Measurements from ENCODE around the gene TACSTD2.

The TACSTD2 gene

DNA sequence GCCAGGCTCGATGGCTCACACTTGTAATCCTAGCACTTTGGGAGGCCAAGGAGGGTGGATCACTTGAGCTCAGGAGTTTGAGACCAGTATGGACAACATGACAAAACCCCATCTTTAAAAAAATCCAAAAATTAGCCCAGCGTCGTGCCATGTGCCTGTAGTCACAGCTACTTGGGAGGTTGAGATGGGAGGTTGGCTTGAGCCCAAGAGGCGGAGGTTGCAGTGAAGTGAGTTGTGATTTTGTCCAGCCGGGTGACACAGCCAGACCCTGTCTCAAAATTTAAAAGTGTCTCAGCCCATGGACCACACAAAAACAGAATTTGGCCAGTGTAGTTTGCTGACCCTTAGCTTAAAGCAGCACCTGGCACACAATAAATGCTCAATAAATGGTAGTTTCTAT is 11.3 kb upstream of the TACSTD2 start:
- no peak for TF ChIP-seq ARNT (IDR thresholded peaks at IDR 0.05)
- no peak for TF ChIP-seq ZNF384 (IDR thresholded peaks at IDR 0.05)
- TF ChIP-seq, protein P1, sequence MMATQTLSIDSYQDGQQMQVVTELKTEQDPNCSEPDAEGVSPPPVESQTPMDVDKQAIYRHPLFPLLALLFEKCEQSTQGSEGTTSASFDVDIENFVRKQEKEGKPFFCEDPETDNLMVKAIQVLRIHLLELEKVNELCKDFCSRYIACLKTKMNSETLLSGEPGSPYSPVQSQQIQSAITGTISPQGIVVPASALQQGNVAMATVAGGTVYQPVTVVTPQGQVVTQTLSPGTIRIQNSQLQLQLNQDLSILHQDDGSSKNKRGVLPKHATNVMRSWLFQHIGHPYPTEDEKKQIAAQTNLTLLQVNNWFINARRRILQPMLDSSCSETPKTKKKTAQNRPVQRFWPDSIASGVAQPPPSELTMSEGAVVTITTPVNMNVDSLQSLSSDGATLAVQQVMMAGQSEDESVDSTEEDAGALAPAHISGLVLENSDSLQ (IDR thresholded peaks at IDR 0.05) = no peak
- TF ChIP-seq FOXA1 (IDR thresholded peaks at IDR 0.05) = no peak
- TF ChIP-seq TARDBP (IDR thresholded peaks at IDR 0.05) = no peak
- TF ChIP-seq FOXK2 (IDR thresholded peaks at IDR 0.05) = no peak
- CTCF ChIA-PET = no interaction called here
- no peak for DNase-seq (ENCODE audit: extremely low spot score)
- POLR2A ChIA-PET = no interaction called here

DNA sequence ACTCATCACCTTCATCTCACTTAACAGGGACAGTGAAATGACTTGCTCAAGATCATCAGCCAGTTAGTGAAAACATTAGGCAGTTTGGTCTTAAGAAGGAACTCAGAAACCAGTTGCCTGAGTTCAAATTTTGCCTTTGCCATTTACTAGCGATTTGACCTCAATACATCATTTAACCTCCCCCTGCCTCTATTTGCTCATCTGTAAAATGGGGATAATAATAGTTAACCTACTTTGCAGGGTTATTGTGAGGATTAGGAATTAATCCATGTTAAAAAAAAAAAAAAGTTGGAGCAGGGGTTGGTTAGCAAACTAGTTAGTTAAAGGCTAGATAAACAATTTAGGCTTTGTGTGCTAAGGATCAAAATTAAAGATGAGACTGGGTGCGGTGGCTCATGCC is 10.6 kb upstream of the TACSTD2 start:
- POLR2A ChIA-PET = no interaction called here
- no peak for TF ChIP-seq L3MBTL2 (conservative IDR thresholded peaks at IDR 0.05)
- CTCF ChIA-PET = no interaction called here

DNA sequence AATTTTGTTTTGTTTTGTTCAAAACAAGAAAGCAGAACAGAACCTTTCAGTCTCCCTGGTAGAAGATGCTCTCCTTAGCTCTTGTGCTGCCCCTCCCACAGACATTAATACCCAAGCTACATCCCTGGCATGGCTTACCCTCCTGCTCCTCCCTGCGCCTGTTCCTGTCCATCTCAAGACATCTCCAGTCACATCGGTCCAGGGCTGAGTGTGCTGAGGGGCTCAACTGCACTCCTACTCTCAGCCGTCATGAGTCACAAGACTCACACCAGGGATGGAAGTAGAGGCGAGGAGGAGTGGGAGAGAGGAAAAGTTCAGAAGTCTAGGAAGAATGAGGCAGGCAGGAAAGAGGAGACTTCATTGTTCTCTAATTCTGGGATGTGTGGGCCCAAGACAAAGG is 9.2 kb upstream of the TACSTD2 start:
- ChIA-PET POLR2A (no interaction called here), CTCF (no interaction called here)
- TF ChIP-seq FOXA1 (IDR thresholded peaks at IDR 0.05) = no peak
- no peak for TF ChIP-seq ARNT (IDR thresholded peaks at IDR 0.05)
- no peak for TF ChIP-seq HDGF (IDR thresholded peaks at IDR 0.05; ENCODE audit: borderline replicate concordance)
- TF ChIP-seq CTBP1 (IDR thresholded peaks at IDR 0.05; ENCODE audit: borderline replicate concordance) = no peak
- no peak for TF ChIP-seq LEF1 (IDR thresholded peaks at IDR 0.05; ENCODE audit: borderline replicate concordance)
- TF ChIP-seq FOXK2 (IDR thresholded peaks at IDR 0.05) = no peak
- TF ChIP-seq TARDBP (IDR thresholded peaks at IDR 0.05) = no peak
- no peak for TF ChIP-seq FOXM1 (IDR thresholded peaks at IDR 0.05; ENCODE audit: borderline replicate concordance)
- TF ChIP-seq SP1 (IDR thresholded peaks at IDR 0.05) = no peak
- no peak for TF ChIP-seq NFRKB (IDR thresholded peaks at IDR 0.05)
- no peak for TF ChIP-seq ELF4 (IDR thresholded peaks at IDR 0.05)
- TF ChIP-seq L3MBTL2 (conservative IDR thresholded peaks at IDR 0.05) = no peak
- no peak for TF ChIP-seq BHLHE40 (IDR thresholded peaks at IDR 0.05; ENCODE audit: borderline replicate concordance)
- TF ChIP-seq, protein P1 (IDR thresholded peaks at IDR 0.05) = no peak
- no peak for TF ChIP-seq SUZ12 (IDR thresholded peaks at IDR 0.05)
- TF ChIP-seq ZNF384 (IDR thresholded peaks at IDR 0.05) = no peak
- no peak for DNase-seq (ENCODE audit: extremely low spot score)

More for the DNA sequence above, 10.6 kb upstream of the TACSTD2 start:
- no peak for DNase-seq (ENCODE audit: extremely low spot score)

DNA sequence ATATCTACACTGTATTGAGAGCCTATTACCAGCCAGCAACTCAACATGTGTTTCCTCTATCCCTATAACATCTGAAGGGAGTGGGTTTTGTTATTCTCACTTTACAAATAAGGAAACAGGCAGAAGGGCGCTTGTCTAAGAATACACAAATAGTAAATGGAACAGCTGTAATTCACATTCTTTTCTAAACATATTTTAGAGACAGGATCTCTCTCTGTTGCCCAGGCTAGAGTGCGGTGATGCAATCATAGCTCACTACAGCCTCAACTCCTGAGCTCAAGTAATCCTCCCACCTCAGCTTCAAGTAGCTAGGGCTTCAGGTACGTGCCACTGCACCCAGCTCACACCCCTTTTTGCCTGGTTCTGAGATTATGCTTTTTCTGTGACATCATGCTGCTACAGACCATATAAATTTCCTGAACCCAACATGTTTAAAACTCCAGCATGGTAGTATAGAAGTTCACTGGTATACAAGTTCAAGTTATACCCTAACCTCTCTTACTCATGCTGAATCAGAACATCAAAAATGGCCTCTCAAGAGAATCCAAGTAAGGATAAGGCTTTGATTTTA is 8.6 kb upstream of the TACSTD2 start:
- ChIA-PET POLR2A (no interaction called here), CTCF (no interaction called here)
- no peak for DNase-seq (ENCODE audit: extremely low spot score)
- TF ChIP-seq BHLHE40 (IDR thresholded peaks at IDR 0.05; ENCODE audit: borderline replicate concordance) = no peak
- no peak for TF ChIP-seq NFRKB (IDR thresholded peaks at IDR 0.05)
- no peak for TF ChIP-seq ELF4 (IDR thresholded peaks at IDR 0.05)
- no peak for TF ChIP-seq ARNT (IDR thresholded peaks at IDR 0.05)
- no peak for TF ChIP-seq SP1 (IDR thresholded peaks at IDR 0.05)
- no peak for TF ChIP-seq HDGF (IDR thresholded peaks at IDR 0.05; ENCODE audit: borderline replicate concordance)
- TF ChIP-seq ZNF384 (IDR thresholded peaks at IDR 0.05) = no peak
- no peak for TF ChIP-seq FOXA1 (IDR thresholded peaks at IDR 0.05)
- no peak for TF ChIP-seq LEF1 (IDR thresholded peaks at IDR 0.05; ENCODE audit: borderline replicate concordance)
- TF ChIP-seq, protein P1 (IDR thresholded peaks at IDR 0.05) = no peak
- TF ChIP-seq TARDBP (IDR thresholded peaks at IDR 0.05) = no peak
- TF ChIP-seq L3MBTL2 (conservative IDR thresholded peaks at IDR 0.05) = no peak
- TF ChIP-seq FOXM1 (IDR thresholded peaks at IDR 0.05; ENCODE audit: borderline replicate concordance) = no peak
- no peak for TF ChIP-seq SUZ12 (IDR thresholded peaks at IDR 0.05)
- TF ChIP-seq FOXK2 (IDR thresholded peaks at IDR 0.05) = no peak
- no peak for TF ChIP-seq CTBP1 (IDR thresholded peaks at IDR 0.05; ENCODE audit: borderline replicate concordance)

DNA sequence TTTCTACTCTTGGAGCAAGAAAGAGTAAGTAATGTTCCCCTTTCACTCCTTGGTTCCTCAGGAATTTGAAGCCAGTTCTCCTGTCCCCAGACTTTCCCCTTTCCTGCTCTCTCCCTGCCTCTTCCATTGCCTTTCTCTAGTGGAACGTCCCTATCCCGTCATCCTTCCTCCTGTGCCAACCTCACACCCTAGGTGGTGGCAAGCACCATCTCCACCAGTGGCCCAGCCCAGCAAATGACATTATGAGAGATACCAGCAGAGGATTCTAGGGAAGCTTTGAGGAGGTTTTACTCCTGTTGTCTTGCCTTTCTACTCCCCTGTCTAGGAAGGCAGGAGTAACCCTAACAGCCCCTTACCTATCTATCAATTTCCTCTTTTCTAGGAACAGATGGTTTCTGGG is 8.1 kb upstream of the TACSTD2 start:
- no peak for DNase-seq (ENCODE audit: extremely low spot score)
- no peak for TF ChIP-seq BHLHE40 (IDR thresholded peaks at IDR 0.05; ENCODE audit: borderline replicate concordance)
- TF ChIP-seq ZNF384 (IDR thresholded peaks at IDR 0.05) = no peak
- TF ChIP-seq ELF4 (IDR thresholded peaks at IDR 0.05) = no peak
- TF ChIP-seq FOXA1 (IDR thresholded peaks at IDR 0.05) = no peak
- no peak for TF ChIP-seq SUZ12 (IDR thresholded peaks at IDR 0.05)
- TF ChIP-seq ARNT (IDR thresholded peaks at IDR 0.05) = no peak
- ChIA-PET POLR2A (interaction anchor here (0.6 kb wide), 1 partner anchor 10 kb away, joined by 3 read pairs; no protein-coding TSS in a partner anchor), CTCF (no interaction called here)

DNA sequence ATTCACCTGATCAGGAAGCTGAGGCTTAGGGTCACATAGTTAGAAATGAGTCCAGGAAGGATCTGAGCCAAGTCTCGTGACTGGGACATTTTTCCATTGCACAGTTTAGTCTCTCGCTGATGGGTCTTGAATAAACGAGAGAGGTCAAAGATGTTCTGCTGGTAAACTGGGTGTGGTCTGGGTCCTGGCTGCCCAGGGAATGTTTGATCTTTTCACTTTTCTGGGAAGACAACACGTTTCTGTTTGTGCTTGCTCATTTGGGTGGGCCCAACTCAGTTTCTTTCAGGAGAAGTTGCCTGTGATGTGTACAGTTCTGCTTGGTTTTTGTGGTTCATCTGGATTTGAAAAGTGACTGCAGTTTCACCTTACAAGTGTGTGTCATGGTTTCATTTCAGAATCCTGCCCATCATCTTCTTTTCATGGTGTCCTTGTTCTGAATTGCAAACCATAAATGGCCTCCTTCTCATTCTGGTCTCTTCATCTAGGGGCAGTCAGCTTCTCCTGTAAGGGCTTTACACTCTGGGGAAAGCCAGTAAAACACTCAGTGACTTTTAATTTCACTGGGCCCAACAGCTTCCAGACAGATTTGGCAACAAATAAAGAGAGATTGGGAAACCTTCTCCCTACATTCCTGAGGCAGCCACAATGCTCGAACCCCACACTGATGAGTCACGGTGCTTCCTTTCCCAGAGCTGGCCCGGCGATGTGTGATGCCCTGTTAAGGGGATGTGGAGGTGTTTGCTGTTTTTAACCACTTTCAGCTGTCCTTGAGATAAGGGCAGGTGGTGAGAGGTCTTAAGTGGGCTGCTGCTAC is 7.2 kb upstream of the TACSTD2 start:
- CTCF ChIA-PET = no interaction called here
- TF ChIP-seq FOXA1 (IDR thresholded peaks at IDR 0.05) = no peak
- no peak for TF ChIP-seq TARDBP (IDR thresholded peaks at IDR 0.05)
- TF ChIP-seq NFRKB (IDR thresholded peaks at IDR 0.05) = no peak
- no peak for TF ChIP-seq ELF4 (IDR thresholded peaks at IDR 0.05)
- TF ChIP-seq, protein P1 (IDR thresholded peaks at IDR 0.05) = no peak
- no peak for TF ChIP-seq L3MBTL2 (conservative IDR thresholded peaks at IDR 0.05)
- TF ChIP-seq BHLHE40 (IDR thresholded peaks at IDR 0.05; ENCODE audit: borderline replicate concordance) = no peak
- no peak for TF ChIP-seq LEF1 (IDR thresholded peaks at IDR 0.05; ENCODE audit: borderline replicate concordance)
- no peak for TF ChIP-seq FOXK2 (IDR thresholded peaks at IDR 0.05)
- no peak for TF ChIP-seq SP1 (IDR thresholded peaks at IDR 0.05)
- DNase-seq (ENCODE audit: extremely low spot score) = no peak
- POLR2A ChIA-PET = no interaction called here

Data from HEK293T (cell line).